Neuronal stem cell (in vitro differentiated cells): ENCODE data around the gene RAVER2.

Source experiments
- DNase-seq: peaks from one replicate; pipeline ENCODE4 v3.0.0-alpha.2; 2013; ENCODE audit warnings: low spot score
- H2AFZ ChIP-seq: one replicate; pipeline ENCODE4 v1.6.1; 2013; ENCODE audit warnings: mild to moderate bottlenecking, low read length, inconsistent platforms
- H2AK5ac ChIP-seq: 2 replicates; pipeline ENCODE4 v1.6.1; 2013; ENCODE audit warnings: low read depth, mild to moderate bottlenecking, inconsistent platforms, low read length, moderate library complexity, mixed read lengths
- H2BK120ac ChIP-seq: 2 replicates; pipeline ENCODE4 v1.6.1; 2013; ENCODE audit warnings: low read depth, mild to moderate bottlenecking, inconsistent platforms, low read length, moderate library complexity, mixed read lengths
- H2BK12ac ChIP-seq: one replicate; pipeline ENCODE4 v1.6.1; 2013; ENCODE audit warnings: low read length, inconsistent platforms
- H2BK15ac ChIP-seq: 2 replicates; pipeline ENCODE4 v1.6.1; 2013; ENCODE audit warnings: mild to moderate bottlenecking, low read length, inconsistent platforms, mixed read lengths
- H2BK5ac ChIP-seq: one replicate; pipeline ENCODE4 v1.6.1; 2013; ENCODE audit warnings: inconsistent platforms, mild to moderate bottlenecking, low read length, moderate library complexity
- H3K14ac ChIP-seq: one replicate; pipeline ENCODE4 v1.6.1; 2013; ENCODE audit warnings: low read length, inconsistent platforms
- H3K18ac ChIP-seq: 2 replicates; pipeline ENCODE4 v1.6.1; 2013; ENCODE audit warnings: low read length, inconsistent platforms
- H3K23ac ChIP-seq: 2 replicates; pipeline ENCODE4 v1.6.1; 2013; ENCODE audit warnings: low read depth, mild to moderate bottlenecking, mixed read lengths, low read length, inconsistent platforms; ENCODE audit not compliant: poor library complexity
- H3K27ac ChIP-seq: replicated peaks from 3 replicates; pipeline ENCODE4 v1.5.1; 2013; ENCODE audit warnings: low read length, inconsistent platforms
- H3K27me3 ChIP-seq, 3 experiments: 2 replicates each; pipeline ENCODE4 v1.6.1; 2013; ENCODE audit warnings: low read length in 3 of 3, mild to moderate bottlenecking in 2 of 3, inconsistent platforms in 1 of 3, low read depth in 1 of 3, mixed read lengths in 1 of 3, moderate library complexity in 1 of 3; ENCODE audit not compliant: control insufficient read depth in 3 of 3, insufficient read depth in 3 of 3
- H3K36me3 ChIP-seq, 2 donors: replicated peaks in 1 of 2; 2 replicates each; pipeline ENCODE4 v1.6.1; 2013; ENCODE audit warnings: low read length in 2 of 2; ENCODE audit not compliant: control insufficient read depth in 2 of 2, insufficient read depth in 2 of 2
- H3K4ac ChIP-seq: 2 replicates; pipeline ENCODE4 v1.6.1; 2013; ENCODE audit warnings: inconsistent platforms, mild to moderate bottlenecking, low read length, moderate library complexity
- H3K4me1 ChIP-seq, 2 donors: 1 replicate in 1 of 2; 2 replicates in 1 of 2; pipeline ENCODE4 v1.6.1; 2013; ENCODE audit warnings: low read length in 2 of 2, low read depth in 1 of 2; ENCODE audit not compliant: control insufficient read depth in 2 of 2, insufficient read depth in 1 of 2
- H3K4me2 ChIP-seq: one replicate; pipeline ENCODE4 v1.6.1; 2013; ENCODE audit warnings: mild to moderate bottlenecking, low read length, inconsistent platforms; ENCODE audit not compliant: insufficient read depth, poor library complexity, severe bottlenecking
- H3K4me3 ChIP-seq, 2 donors: 2 replicates each; pipeline ENCODE4 v1.5.1; 2013; ENCODE audit warnings: low read length in 2 of 2, mild to moderate bottlenecking in 2 of 2, inconsistent platforms in 1 of 2, moderate library complexity in 1 of 2
- H3K79me1 ChIP-seq: one replicate; pipeline ENCODE4 v1.6.1; 2013; ENCODE audit warnings: low read depth, mild to moderate bottlenecking, inconsistent platforms, low read length, moderate library complexity
- H3K9ac ChIP-seq: one replicate; pipeline ENCODE4 v1.6.1; 2013; ENCODE audit warnings: mild to moderate bottlenecking, low read depth, low read length, inconsistent platforms; ENCODE audit not compliant: poor library complexity
- H3K9me3 ChIP-seq, 2 donors: replicated peaks in 1 of 2; 2 replicates each; pipeline versions ENCODE3 to v1.6.1; 2013; ENCODE audit warnings: low read length in 2 of 2, mild to moderate bottlenecking in 2 of 2, inconsistent platforms in 1 of 2, low read depth in 1 of 2, mixed read lengths in 1 of 2, moderate library complexity in 1 of 2; ENCODE audit not compliant: control insufficient read depth in 2 of 2, insufficient read depth in 1 of 2
- H4K8ac ChIP-seq: one replicate; pipeline ENCODE4 v1.6.1; 2013; ENCODE audit warnings: low read depth, mild to moderate bottlenecking, inconsistent platforms, low read length, moderate library complexity
- H4K91ac ChIP-seq: one replicate; pipeline ENCODE4 v1.6.1; 2013; ENCODE audit warnings: low read length, low read depth, mild to moderate bottlenecking, inconsistent platforms; ENCODE audit not compliant: poor library complexity
- whole genome bisulfite sequencing, 2 donors: extraction: QIAGEN DNeasy Blood & Tissue Kit; methylation state at CpG; one replicate each; pipeline ENCODE4 v1.1.7; 2013; ENCODE audit warnings: missing lambda C conversion rate in 2 of 2, mixed read lengths in 1 of 2; ENCODE audit not compliant: insufficient read length in 2 of 2, insufficient replicate concordance in 1 of 2; ENCODE audit errors: extremely low coverage in 2 of 2; 5-methylcytosine and 5-hydroxymethylcytosine counted together

RAVER2 gene

DNA sequence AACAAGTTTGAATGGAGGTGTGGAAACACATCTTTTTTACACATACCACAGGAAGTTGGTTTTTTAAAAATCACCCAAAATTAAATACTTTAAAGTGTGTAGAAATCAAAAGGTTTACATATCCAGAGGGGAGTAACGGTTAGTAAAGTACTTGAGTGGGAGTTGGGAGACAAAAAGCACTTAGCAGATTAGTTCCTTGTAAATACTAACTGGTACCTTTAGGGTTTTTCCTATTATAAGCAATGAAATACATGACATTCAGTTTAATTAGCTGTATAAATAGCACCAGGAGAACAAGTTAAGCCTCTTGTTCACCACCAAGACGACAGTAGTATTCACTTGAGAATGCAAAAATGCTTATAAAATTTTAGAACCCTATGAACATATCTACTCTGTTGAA lies 23.7 kb upstream of the RAVER2 start:
- no peak overlapping the region for H3K9ac ChIP-seq
- H3K14ac ChIP-seq, result no peak overlapping the region
- H3K4me3 ChIP-seq, result no peak overlapping the region
- H3K23ac ChIP-seq, result no peak overlapping the region
- H3K18ac ChIP-seq, result no peak overlapping the region
- H3K4ac ChIP-seq, result no peak overlapping the region
- H3K4me2 ChIP-seq, result no peak overlapping the region
- no CpG with 5 or more reads among the region's 2 CpGs for WGBS, 2 donors
- H2BK12ac ChIP-seq, result no peak overlapping the region
- no peaks in the 10 kb centered on the region for H3K9me3 ChIP-seq
- no peak overlapping the region for H3K27ac ChIP-seq
- no peak overlapping the region for H2BK5ac ChIP-seq
- no peak overlapping the region for H4K8ac ChIP-seq
- no peak overlapping the region for H4K91ac ChIP-seq
- H2BK120ac ChIP-seq, result no peak overlapping the region
- no peaks in the 10 kb centered on the region for H3K36me3 ChIP-seq
- H3K4me1 ChIP-seq, result no peaks in the 10 kb centered on the region
- no peak for DNase-seq
- H2AFZ ChIP-seq, result no peak overlapping the region
- H3K79me1 ChIP-seq, result no peaks in the 10 kb centered on the region
- H3K27me3 ChIP-seq, result peaks cover 0 to 27% (median 0%) of the 10 kb centered on the region in 3 experiments
- H2BK15ac ChIP-seq, result no peak overlapping the region
- no peak overlapping the region for H2AK5ac ChIP-seq

DNA sequence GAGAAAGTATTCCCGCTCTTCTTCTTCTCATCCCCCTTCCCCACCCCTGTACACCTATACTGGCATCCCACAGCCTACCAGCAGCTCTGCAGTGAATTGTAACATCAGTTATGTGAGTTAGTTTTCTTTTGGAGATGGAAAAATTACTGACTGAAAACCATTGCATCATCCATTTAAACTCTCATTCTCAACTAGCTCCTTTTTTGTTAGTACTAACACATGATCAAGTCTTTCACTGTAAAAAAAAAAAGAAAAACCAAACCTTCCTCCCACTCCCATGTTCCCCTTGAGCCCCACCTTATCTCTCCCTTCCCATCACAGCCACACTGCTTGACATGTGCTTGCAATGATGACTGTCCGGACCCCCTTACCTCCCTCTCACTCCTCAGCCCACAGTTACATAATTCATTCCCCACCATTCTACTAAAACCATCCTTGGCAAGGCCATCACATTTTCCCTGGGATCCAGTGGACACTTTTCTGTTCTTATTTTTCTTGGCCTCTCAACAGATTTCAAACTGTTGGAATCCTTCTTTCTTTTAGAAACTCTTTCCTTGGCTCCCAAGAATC lies 23.2 kb upstream of the RAVER2 start:
- H3K27me3 ChIP-seq, result peaks cover 0 to 27% (median 0%) of the 10 kb centered on the region in 3 experiments
- H2AFZ ChIP-seq, result no peak overlapping the region
- no peak overlapping the region for H3K4me3 ChIP-seq
- H3K36me3 ChIP-seq, result no peaks in the 10 kb centered on the region
- no peak overlapping the region for H2BK5ac ChIP-seq
- DNase-seq, result no peak
- no peak overlapping the region for H2BK12ac ChIP-seq
- H2BK120ac ChIP-seq, result no peak overlapping the region
- H3K14ac ChIP-seq, result no peak overlapping the region
- H2BK15ac ChIP-seq, result no peak overlapping the region
- no peaks in the 10 kb centered on the region for H3K4me1 ChIP-seq
- no peak overlapping the region for H3K27ac ChIP-seq
- no CpG with 5 or more reads among the region's 2 CpGs for WGBS, 2 donors
- no peak overlapping the region for H3K4me2 ChIP-seq
- H4K8ac ChIP-seq, result no peak overlapping the region
- no peaks in the 10 kb centered on the region for H3K79me1 ChIP-seq
- no peaks in the 10 kb centered on the region for H3K9me3 ChIP-seq
- no peak overlapping the region for H3K23ac ChIP-seq
- H3K18ac ChIP-seq, result no peak overlapping the region
- H3K4ac ChIP-seq, result no peak overlapping the region
- H2AK5ac ChIP-seq, result no peak overlapping the region
- no peak overlapping the region for H3K9ac ChIP-seq
- no peak overlapping the region for H4K91ac ChIP-seq

DNA sequence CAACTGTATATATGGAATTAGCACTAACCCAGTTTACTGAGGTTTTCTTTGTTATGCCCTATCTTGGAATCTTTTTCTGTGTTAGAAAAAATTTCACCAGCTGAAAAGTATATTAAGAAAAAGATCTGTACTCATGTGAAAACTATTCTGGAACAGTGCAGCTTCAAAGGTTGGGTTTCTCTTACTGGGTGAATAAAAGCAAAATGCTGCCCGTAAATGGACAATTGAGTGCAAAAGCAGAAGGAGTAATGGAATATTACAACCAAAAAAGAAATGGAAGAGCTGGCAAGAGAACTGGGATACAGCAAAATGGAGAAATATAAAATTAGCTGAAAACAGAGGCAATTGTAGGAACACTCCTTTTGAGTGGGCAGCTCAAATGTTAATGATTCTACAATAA lies 17.0 kb upstream of the RAVER2 start:
- Histone ChIP-seq H3K36me3 (no peaks in the 10 kb centered on the region), H2AK5ac (no peak overlapping the region), H3K18ac (no peak overlapping the region), H3K9ac (no peak overlapping the region), H3K14ac (no peak overlapping the region), H4K8ac (no peak overlapping the region), H3K9me3 (no peaks in the 10 kb centered on the region), H3K79me1 (no peaks in the 10 kb centered on the region), H2BK15ac (no peak overlapping the region), H3K27me3 (peaks cover 0 to 11% (median 0%) of the 10 kb centered on the region in 3 experiments), H3K27ac (no peak overlapping the region), H2AFZ (no peak overlapping the region), H4K91ac (no peak overlapping the region), H3K4me3 (no peak overlapping the region), H3K4me2 (no peak overlapping the region), H2BK5ac (no peak overlapping the region), H2BK12ac (no peak overlapping the region), H2BK120ac (no peak overlapping the region), H3K23ac (no peak overlapping the region), H3K4ac (no peak overlapping the region), H3K4me1 (no peaks in the 10 kb centered on the region)
- no peak for DNase-seq
- WGBS, 2 donors, result no CpG with 5 or more reads among the region's 1 CpG

DNA sequence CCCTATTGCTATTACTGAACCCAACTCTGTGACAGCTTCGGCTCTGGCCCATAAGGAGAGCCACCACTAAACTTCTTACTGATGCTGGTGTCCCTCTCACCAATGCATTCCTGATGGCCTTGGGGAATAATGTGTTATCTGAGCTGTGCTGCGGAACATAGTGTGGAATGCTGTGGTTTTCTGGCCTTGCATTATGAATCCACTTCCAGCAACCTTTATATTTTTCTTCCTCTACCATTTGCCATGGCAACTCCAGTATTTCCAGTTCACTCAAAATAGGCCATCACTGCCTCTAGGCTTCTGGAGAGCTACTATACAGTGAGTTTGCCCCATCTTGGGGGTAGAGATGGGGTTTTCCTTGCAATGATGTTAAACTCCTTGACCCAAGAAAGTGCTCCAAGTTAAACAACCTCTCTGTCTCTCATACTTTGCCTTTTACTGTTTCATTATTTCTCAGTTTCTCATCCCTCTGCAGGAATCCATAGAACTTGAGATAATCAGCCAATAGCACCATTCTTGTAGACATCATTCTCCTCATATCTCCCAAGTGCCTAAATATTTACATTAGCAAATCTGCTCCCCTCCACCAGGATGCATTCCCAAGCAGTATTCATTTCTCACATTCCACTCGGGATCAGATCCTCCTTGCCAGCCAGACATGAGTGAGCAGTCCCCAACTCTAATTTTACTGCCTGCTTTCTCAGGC lies 11.1 kb upstream of the RAVER2 start:
- Histone ChIP-seq H3K18ac (no peak overlapping the region), H4K91ac (no peak overlapping the region), H3K14ac (no peak overlapping the region), H3K9ac (no peak overlapping the region), H2BK12ac (no peak overlapping the region), H3K4me1 (no peaks in the 10 kb centered on the region), H2AK5ac (no peak overlapping the region), H3K9me3 (no peaks in the 10 kb centered on the region), H2BK15ac (no peak overlapping the region), H2BK5ac (no peak overlapping the region), H4K8ac (no peak overlapping the region), H3K4me2 (no peak overlapping the region), H3K36me3 (no peaks in the 10 kb centered on the region), H2AFZ (no peak overlapping the region), H2BK120ac (no peak overlapping the region), H3K4me3 (no peak overlapping the region), H3K27ac (no peak overlapping the region), H3K4ac (no peak overlapping the region), H3K79me1 (no peaks in the 10 kb centered on the region), H3K27me3 (no peaks in the 10 kb centered on the region), H3K23ac (no peak overlapping the region)
- no peak for DNase-seq
- no CpG with 5 or more reads among the region's 3 CpGs for whole genome bisulfite sequencing, 2 donors
